Measurements from ENCODE around the gene OPA1.

GRCh38 chr3:193572426-193572908 is 20.5 kb upstream of the OPA1 start:
- TF ChIP-seq EZH2phosphoT487 (IDR thresholded peaks at IDR 0.05; ENCODE audit: borderline replicate concordance, low read length), result no peak
- TF ChIP-seq CTCF (IDR thresholded peaks at IDR 0.05; ENCODE audit: low read depth, low read length, poor library complexity, severe bottlenecking), result peak; percentile 82

Data from DOHH2 (cell line).